Measurements from ENCODE around the gene IFI27.

IFI27 gene

DNA sequence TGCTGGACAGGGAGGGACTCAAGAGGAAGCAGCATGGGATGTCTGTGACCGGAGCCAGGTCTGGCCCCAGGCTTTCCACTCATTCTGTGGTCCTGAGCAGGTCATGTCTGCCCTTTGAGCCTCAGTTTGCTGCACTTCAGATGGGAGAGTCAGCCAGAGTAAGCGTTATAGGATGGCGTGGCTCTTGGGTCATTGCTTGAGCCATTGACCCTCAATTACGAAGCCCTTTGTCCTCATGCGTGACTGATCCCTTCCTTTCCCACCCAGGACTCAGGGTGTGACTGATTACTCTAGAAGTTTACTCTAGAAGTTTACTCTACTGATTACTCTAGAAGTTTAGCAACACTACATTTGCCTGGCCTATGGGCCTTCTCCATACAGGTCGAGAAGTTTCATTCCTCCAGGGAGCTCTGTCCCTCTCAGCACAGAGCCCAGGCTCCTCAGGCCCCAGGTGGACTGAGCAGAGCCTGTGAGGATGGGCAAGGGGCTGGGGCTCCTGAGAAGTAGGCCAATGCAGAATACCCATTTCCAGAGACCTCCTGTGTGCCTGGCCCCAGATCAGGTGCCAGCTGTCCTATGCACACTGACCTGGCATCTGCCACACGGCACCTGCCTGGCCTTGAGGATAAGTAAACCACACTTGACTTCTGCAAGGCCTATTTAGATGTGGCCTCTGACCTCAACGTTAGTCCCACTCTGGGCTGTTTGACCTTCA, 7.6 kb upstream of the IFI27 start:
- DNase-seq (ENCODE audit: low read depth in 2 of 2): no peak

DNA sequence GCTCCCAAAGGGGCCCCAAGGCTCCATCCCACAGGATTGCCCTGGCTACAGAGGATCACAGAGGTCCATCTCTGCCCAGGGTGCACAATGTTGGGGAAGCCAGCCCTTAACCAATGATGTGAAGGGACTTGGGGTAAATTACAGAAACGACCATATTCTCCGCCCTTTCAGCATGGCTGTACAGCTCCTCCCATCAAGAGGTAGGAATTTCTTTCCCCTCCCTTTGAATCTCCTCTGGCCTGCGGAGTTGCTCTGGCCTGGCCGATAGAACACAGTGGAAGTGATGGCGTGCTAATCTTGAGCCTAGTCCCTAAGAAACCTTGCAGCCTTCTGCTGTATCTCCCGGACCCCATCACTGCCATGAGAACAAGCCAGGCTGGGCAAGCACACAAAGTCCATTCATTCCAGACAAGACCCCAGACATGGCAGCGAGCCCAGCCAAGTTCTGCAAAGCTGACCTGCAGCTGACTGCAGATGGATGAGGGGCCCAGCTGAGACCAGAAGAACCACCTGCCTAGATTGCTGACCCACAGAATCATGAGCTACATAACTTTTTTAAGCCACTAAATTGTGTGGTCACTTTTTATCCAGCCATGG, 6.9 kb upstream of the IFI27 start:
- DNase-seq (ENCODE audit: low read depth in 2 of 2): no peak

DNA sequence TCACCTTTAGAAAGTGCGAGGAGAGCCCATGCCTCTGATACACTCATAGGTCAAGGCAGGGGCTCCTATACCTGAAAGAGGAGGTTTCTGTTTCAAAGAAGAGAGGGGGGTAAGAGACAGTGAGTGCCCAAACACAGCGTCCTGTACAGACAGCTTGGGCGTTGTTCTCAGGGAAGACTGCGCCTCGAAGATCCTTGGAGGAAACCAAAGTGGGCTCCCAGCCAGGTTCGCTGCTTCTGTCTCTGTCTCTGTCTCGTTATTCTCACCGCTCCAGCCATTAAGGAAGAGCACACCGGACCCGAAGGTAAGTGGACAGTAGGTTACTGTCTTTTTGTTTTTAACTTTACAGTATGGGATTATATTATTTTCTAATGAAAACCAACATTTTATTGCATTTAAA, 5.8 kb upstream of the IFI27 start:
- no peak for DNase-seq (ENCODE audit: low read depth in 2 of 2)

DNA sequence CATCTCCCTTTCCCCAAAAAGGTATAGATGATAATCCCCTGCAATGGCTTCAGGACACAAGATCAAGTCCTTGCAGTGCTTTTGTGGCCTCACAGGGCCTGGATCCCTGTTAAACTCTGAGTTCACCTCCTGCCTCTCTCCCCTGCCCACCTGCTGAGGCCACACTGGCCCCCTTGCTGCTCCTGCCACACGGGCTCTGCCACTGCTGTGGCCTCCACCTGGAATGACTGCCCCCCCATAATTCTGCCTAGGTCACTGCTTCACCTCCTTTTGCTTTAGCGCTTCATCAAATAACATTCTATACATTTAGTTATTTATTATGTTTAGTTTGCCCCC, 653 bp upstream of the IFI27 start:
- no peak for DNase-seq (ENCODE audit: low read depth in 2 of 2)

DNA sequence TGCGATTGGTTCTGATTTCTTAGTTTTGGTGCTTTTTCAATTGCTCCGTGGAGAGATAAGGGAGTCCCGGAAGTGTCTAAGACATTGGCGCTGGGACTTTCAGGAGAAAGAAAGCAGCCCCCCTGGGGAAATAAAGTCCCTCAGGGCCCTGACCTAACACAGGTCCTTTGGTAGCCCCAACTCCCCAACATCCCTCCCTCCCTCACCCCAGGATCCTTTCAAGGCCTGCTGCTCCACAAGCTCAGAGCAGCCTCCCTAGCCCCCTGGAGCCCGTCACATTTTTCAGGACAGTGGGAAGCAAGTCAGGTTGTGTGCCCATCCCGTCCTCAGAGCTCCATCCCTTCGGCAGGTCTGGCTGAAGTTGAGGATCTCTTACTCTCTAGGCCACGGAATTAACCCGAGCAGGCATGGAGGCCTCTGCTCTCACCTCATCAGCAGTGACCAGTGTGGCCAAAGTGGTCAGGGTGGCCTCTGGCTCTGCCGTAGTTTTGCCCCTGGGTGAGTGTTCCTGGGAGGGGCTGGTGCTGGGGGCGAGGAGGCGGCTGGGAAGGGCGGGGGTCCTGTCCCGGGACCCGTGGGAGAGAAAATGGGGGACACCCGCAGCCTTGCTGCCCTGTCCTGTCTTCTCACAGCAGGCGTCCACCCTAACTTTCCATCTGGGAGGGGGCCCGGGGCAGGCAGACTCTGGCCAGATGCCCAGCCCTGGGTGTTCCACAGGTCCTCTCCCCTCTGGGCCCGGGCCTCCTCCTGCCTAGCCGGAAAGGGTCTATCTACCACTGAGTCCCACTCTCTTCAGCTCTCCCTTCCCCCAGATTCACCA, 950 bp downstream of the IFI27 start:
- no peak for DNase-seq (ENCODE audit: low read depth in 2 of 2)

DNA sequence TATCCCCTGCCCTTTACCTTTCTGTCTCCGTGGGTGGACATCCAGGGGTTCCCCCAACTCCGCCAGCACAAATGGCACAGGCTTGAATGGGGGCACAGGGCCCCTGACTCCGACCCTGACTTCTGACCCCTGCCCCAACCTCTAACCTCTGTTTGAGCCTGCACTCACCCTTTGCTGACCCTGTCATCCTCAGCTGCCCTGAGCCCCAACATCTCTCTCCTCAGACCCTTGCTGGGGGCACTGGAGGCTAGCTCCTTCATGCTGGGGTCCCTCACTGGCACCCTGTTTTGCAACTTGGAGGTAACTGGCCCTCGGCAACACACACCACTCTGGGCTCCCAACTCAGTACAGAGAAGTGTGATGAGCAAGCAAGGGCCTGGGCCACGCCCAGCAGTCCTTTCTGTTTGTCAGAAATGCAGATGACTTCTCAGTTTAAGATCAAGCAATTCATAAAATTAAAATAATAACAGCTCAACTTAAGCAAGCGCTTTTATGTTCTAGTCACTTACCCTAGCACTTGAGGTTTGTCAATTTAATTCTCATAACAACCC, 2.1 kb downstream of the IFI27 start:
- no peak for DNase-seq (ENCODE audit: low read depth in 2 of 2)

DNA sequence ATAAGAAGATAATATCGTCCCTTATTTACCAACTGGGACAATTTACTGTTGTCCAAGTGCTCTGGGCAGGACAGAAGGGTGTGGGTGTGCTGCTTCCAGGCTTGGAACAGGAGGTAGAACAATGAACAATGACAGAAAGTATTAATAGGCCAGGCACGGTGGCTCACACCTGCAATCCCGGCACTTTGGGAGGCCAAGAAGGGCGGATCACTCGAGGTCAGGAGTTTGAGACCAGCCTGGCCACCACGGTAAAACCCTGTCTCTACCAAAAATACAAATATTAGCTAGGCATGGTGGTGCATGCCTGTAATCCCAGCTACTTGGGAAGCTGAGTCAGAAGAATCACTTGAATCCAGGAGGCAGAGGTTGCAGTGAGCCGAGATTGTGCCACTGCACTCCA, 2.5 kb downstream of the IFI27 start:
- no peak for DNase-seq (ENCODE audit: low read depth in 2 of 2)

DNA sequence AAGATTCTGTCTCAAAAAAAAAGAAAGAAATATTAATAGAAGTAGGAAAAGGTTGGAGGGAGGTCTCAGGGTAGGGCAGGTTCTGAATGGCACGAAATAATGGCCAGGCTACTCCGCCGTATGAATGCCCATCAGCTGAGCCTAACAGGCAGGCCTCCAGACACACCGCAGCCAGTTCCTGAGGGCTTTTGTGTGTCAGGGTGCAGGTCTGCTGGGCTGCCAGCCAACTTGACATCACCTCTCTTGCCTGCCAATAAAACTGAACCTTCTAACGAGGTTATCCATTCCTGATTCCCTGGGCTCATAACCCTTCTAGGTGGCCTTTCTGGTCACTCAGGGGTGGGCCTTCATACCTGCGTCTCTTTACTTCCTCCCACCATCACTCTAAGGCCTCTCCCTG, 3.0 kb downstream of the IFI27 start:
- no peak for DNase-seq (ENCODE audit: low read depth in 2 of 2)

DNA sequence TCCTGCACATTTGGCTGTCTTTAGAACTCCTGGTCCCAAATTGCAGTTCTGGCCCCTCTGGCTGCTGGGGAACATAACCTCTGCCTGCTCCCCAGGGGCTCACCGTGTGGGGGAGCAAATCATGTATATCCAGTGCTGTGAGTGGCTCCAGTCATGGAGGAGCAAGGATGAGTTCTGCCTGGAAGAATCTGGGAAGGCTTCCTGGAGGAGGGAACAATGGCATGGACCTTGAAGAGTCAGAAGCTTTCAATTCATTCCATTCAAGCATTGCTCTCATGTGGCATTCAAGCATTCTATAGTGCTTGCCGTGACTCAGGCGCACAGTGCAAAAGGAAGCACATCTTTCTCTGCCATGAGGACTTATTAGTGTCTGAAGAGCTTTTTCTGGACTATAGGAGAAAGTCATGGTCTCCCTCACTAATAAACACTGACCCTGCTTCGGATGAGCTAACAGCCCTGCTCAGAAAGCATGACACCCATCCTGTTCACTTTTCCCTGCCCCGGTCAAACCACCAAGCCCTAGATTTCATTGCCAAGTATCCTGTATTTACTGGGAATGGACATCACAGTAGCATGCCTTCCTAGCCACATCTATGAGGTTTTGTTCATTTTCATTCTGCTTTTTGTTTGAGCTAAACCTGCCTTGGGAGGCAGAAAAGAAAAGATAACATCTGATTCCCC, 3.5 kb downstream of the IFI27 start:
- no peak for DNase-seq (ENCODE audit: low read depth in 2 of 2)

DNA sequence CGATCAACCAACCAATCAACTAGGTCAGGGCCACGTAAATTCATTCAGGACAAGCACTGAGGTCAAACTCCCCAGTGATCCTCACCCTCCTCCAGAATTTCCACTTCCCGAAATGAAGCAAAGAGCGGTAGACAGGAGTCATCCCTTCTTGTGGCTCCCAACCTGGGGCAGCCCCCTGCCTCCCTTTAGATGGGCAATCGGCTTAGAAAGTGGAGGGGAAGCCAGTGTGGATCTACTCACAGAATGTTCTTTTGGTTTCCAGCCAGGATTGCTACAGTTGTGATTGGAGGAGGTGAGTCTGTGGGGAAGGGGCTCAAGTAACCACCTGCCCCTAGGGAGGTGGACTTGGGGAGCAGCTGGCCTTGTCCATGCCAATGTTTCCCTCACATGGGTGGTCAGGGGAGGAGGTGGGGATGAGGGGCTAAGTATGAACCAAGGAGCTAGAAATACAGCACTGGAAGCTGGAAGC, 4.1 kb downstream of the IFI27 start:
- DNase-seq (ENCODE audit: low read depth in 2 of 2): no peak

DNA sequence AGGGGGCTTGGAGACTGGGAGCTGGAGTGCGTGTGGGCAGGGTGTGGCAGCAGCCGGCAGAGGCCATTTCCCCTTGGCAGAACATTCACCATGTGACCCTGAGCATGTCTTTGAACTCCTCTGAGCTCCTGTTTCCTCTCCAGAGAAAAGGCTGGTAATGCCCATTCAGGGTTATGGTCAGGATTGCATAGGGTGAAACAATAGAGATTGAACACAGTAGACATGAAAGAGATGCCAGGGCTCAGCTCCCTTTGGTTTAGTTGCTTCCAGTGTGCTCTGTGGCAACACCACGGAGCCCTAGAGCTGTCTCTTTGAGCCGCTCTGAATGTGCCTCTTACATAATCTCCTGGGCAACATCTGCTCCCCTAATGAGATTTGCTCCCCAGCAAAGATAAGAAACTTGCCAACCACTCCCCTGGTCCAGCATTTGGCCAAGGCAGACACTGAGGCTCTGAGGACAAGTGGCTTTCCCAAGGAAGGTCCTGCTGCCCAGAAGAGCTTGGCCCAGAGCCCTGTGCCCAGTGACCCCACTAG, 4.6 kb downstream of the IFI27 start:
- DNase-seq (ENCODE audit: low read depth in 2 of 2): no peak

DNA sequence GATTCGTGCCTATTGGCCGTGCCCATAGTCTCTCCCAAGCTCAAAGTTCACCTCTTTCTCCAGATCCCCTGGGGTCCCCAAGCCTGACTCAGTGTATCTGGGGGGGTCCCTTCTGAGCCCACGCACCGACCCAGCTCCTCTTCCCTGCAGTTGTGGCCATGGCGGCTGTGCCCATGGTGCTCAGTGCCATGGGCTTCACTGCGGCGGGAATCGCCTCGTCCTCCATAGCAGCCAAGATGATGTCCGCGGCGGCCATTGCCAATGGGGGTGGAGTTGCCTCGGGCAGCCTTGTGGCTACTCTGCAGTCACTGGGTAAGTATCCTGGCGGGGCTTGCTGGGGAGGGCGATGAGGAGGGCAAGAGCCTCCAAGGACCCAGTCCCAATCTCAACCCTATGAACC, 5.1 kb downstream of the IFI27 start:
- DNase-seq (ENCODE audit: low read depth in 2 of 2): no peak

DNA sequence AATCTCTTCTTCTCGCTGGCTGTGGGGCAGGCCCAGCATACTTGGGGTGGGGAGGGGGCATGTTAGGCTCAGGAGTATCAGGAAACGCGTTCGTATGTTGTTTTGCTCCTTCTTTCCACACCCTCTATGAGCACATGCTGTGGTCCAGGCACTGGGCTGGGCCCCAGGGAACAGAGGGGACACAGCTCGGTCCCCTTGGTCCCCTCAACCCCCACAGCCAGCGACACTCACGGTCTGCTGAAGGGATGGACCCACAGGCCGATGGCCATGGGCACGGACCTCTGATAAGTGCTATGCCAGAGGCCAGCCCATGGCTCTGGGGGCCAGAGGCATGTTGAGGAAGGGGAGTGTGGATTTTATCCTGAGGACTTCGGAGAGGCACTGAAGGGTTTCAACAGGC, 6.2 kb downstream of the IFI27 start:
- no peak for DNase-seq (ENCODE audit: low read depth in 2 of 2)

DNA sequence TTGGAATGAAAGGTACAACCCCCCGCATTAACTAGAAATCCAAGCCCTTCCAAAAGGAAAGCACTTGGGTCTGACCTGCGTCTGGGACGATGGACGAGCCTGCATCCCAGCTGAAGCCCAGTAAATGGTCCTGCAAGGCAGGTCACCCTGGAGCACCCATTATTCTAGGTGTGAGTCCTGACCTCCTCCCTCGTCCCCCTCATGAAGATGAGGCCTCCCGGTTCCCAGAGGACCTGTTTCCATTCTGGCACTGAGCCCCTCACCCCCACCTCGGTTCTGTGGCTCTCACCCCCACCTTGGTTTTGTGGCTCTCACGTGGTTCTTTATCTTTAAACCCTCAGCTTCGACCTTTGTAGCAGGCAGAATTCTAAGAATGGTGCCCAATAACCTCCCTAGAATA, 7.3 kb downstream of the IFI27 start:
- no peak for DNase-seq (ENCODE audit: low read depth in 2 of 2)

DNA sequence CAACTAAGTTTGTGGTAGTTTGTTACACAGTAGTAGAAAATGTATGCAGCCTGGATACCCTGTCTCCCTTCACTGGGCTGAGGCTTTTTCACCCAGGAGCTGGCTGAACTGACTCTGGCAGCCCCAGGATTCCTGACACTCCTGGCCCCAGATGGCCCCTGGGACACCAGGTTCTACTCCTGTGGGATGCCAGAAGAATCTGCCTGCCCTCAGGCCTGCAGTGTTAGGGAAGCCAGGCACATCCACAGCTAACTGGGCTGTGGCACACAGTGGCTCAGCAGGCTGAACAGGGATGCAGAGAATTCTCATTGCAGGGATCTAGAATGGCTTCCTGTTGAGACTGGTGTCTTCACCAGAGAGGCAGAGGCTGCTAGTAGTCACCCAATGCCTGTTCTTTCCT, 8.5 kb downstream of the IFI27 start:
- no peak for DNase-seq (ENCODE audit: low read depth in 2 of 2)

DNA sequence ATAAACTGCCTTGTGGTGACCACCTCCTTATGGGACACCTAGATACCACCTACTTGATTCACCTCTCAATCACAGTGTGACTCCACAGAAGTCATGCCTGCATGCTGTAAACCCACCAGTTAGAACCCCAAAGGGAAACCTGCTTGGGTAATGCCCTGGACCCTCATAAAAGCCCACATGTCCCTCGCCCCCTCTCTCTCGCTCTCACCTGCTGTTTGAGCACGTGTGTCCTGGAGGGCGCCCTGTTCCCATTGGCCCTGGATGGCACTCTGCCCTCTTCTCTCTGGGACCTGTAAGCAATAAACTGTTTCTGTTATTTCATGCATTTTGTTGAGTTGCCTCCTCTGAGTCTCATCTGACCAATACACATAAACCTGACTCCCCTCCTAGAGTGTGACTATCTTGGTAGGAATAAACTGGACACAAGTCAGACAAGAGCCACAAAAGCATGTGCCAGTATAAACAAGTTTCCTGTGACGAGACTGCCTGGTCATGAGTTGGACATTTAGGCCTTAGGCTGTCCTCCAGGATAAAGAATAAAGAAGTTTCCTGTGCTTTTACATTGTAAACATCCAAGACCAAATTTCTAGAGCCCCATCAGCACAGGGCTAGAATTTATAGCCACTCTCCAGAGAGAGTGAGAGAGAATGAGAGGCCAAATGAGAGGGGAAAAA, 10.3 kb downstream of the IFI27 start:
- DNase-seq (ENCODE audit: low read depth in 2 of 2): no peak

DNA sequence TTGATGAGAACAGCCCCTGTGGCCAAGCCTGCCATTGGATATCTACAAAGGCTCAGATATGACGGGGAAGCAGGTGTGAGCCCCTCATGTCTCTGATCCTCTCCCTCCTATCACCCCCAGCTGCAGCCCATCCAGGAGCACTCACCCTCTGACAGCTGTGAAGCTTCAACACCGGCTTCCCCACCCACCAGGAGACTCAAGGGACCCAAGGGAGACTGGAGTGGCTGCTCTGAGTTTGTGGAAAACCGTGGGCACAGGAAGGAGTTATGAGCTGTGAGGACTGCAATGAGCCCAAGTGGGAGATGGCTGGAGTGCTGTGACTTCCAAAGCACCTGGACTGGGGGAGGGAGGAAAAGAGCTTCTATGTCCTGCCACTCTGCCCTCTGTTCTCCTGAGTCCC, 10.9 kb downstream of the IFI27 start:
- no peak for DNase-seq (ENCODE audit: low read depth in 2 of 2)

DNA sequence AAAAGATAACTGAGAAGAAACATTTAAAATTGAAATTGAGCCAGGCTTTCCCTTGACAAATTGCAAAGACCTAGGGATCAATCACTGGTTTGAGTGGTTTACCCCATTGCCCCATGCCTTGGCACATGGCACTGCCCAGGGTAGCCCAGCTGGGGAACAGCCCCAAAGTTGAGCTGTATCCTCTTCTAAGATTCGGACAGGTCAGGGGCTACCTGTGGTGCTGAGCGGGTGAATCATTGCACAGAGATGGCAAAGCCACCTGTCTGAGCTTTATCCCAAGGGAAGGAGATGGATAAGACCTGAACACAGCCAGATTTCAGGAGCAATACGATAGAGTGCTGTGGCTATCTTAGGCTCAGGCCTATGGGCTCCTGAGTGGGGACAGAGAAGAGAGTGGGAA, 11.9 kb downstream of the IFI27 start:
- DNase-seq (ENCODE audit: low read depth in 2 of 2): no peak

DNA sequence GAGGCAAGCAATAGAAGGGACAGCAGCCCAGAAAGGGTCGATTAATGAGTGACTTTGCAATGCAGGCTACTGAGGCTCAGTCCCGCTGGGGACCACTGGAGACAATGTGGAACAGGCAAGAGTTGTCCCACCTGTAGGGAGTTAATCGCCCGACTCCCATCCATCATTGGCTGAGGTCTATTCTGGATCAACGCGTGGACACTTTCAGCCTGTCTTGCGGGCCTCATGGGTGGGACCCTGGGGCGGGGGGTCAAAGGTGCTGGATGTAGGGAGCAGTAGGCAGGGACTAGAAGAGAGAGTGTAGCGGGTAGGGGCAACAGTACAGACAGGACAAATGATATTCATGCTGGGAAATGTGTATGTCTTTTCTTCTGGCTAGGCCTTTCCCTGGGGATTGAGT, 12.8 kb downstream of the IFI27 start:
- no peak for DNase-seq (ENCODE audit: low read depth in 2 of 2)

DNA sequence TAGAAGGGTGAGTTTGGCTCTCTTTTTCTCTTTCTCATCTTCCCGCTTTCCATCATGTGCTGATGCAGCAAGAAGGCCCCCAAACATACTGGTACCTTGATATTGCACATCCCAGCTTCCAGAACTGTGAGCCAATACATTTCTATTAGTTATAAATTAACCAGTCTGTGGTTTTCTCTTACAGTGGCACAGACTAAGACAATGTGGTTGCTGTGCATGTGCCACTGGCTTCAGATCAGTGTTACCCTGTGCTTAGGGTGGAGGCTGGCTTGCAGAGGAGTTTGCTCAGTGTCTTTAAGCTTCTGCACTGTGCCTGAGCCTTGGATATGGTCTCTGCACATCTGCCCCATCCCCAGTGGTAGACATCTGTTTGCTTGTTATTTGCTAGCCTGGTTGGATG, 13.3 kb downstream of the IFI27 start:
- DNase-seq (ENCODE audit: low read depth in 2 of 2): no peak

DNA sequence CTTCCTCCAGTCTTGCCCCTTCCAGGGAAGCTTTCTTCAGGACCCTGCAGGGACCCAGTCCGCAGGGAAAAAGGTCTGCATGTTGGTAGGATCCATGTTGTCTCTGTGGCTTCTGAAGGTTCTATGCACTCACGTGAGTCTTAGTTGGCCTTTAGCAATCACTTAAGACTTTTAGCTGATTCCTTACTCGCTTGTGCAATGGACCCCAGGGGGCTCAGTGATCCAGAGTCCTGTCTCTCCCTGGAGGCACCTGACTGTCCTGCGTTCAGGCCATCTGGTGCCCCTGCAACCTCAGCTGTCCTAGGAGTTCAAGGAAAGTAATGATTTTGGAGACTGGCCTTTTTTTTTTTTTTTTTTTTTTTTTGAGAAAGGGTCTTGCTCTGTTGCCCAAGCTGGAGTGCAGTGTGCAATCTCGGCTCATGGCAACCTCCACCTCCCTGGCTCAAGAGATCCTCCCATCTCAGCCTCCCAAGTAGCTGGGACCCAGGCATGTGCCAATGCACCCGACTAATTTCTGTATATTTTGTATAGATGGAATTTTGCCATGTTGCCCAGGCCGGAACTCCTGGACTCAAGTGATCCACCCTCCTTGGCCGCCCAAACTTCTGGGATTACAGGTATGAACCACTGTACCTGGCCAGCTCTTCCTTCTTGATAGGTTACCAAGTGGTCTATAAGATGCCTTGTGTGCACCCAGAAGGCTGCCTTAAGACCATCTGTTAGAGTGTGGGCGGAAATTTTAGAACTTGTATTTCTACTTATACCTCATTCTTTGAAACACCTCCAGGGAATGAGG, 14.2 kb downstream of the IFI27 start:
- DNase-seq (ENCODE audit: low read depth in 2 of 2): no peak
